Nephron (organoid): ENCODE measurements around the gene FBXL17.

Experiments used
- H3K27ac Mint-ChIP-seq, 3 experiments: 2 replicates each; pipeline ENCODE4 v1.8.0; 2020; ENCODE audit warnings: mixed read lengths in 3 of 3, mild to moderate bottlenecking in 2 of 3, moderate library complexity in 1 of 3
- H3K27me3 Mint-ChIP-seq: 2 replicates; pipeline ENCODE4 v1.8.0; 2021; ENCODE audit warnings: low read depth, mild to moderate bottlenecking, moderate library complexity, mixed read lengths
- H3K36me3 Mint-ChIP-seq: 2 replicates; pipeline ENCODE4 v1.8.0; 2020; ENCODE audit warnings: low read depth, mixed read lengths
- H3K4me1 Mint-ChIP-seq: 2 replicates; pipeline ENCODE4 v1.8.0; 2020; ENCODE audit warnings: mixed read lengths
- H3K4me3 Mint-ChIP-seq, 3 experiments: 2 replicates each; pipeline ENCODE4 v1.8.0; 2020; ENCODE audit warnings: mild to moderate bottlenecking in 3 of 3, mixed read lengths in 3 of 3, moderate library complexity in 2 of 3
- H3K9me3 Mint-ChIP-seq: 2 replicates; pipeline ENCODE4 v1.8.0; 2020; ENCODE audit warnings: mixed read lengths
- CTCF ChIP-seq, 3 experiments: fragments of 200-600 bp; sonication (generic); IDR thresholded peaks; one replicate each; pipeline ENCODE4 v1.5.0; 2021; ENCODE audit warnings: antibody characterized with exemption in 3 of 3; ENCODE audit not compliant: unreplicated experiment in 3 of 3

Gene FBXL17

GRCh38 chr5:107955321-107955720, 426.6 kb downstream of the FBXL17 start:
- Mint-ChIP-seq H3K9me3 (no peaks in the 10 kb centered on the region), H3K36me3 (no peaks in the 10 kb centered on the region), H3K27me3 (no peaks in the 10 kb centered on the region), H3K4me1 (no peaks in the 10 kb centered on the region), H3K4me3 (no peak overlapping the region), H3K27ac (no peak overlapping the region)
- TF ChIP-seq CTCF (IDR thresholded peaks at IDR 0.05; ENCODE audit: unreplicated experiment in 3 of 3), result no peak

GRCh38 chr5:107954254-107954653, 427.6 kb downstream of the FBXL17 start:
- Mint-ChIP-seq H3K4me1 (no peaks in the 10 kb centered on the region), H3K27ac (no peak overlapping the region), H3K27me3 (no peaks in the 10 kb centered on the region), H3K9me3 (no peaks in the 10 kb centered on the region), H3K4me3 (no peak overlapping the region), H3K36me3 (no peaks in the 10 kb centered on the region)
- no peak for TF ChIP-seq CTCF (IDR thresholded peaks at IDR 0.05; ENCODE audit: unreplicated experiment in 3 of 3)

- no peak for TF ChIP-seq CTCF (IDR thresholded peaks at IDR 0.05; ENCODE audit: unreplicated experiment in 3 of 3)
- Mint-ChIP-seq H3K27ac (no peak overlapping the region), H3K4me1 (no peaks in the 10 kb centered on the region), H3K36me3 (no peaks in the 10 kb centered on the region), H3K9me3 (no peaks in the 10 kb centered on the region), H3K27me3 (no peaks in the 10 kb centered on the region), H3K4me3 (no peak overlapping the region)
Measured at GRCh38 chr5:107952450-107952849, 429.4 kb downstream of the FBXL17 start.

GRCh38 chr5:107951309-107951708, 430.6 kb downstream of the FBXL17 start:
- Mint-ChIP-seq H3K27ac (no peak overlapping the region), H3K27me3 (no peaks in the 10 kb centered on the region), H3K4me1 (no peaks in the 10 kb centered on the region), H3K4me3 (no peak overlapping the region), H3K9me3 (no peaks in the 10 kb centered on the region), H3K36me3 (no peaks in the 10 kb centered on the region)
- no peak for TF ChIP-seq CTCF (IDR thresholded peaks at IDR 0.05; ENCODE audit: unreplicated experiment in 3 of 3)

- no peak for TF ChIP-seq CTCF (IDR thresholded peaks at IDR 0.05; ENCODE audit: unreplicated experiment in 3 of 3)
- no peaks in the 10 kb centered on the region for H3K36me3 Mint-ChIP-seq
- H3K27me3 Mint-ChIP-seq, result no peaks in the 10 kb centered on the region
- H3K27ac Mint-ChIP-seq, result no peak overlapping the region
- H3K9me3 Mint-ChIP-seq, result no peaks in the 10 kb centered on the region
- no peaks in the 10 kb centered on the region for H3K4me1 Mint-ChIP-seq
- H3K4me3 Mint-ChIP-seq, result no peak overlapping the region
Measured at GRCh38 chr5:107950776-107951175, 431.1 kb downstream of the FBXL17 start.

GRCh38 chr5:107949688-107950341, 432.1 kb downstream of the FBXL17 start:
- TF ChIP-seq CTCF (IDR thresholded peaks at IDR 0.05; ENCODE audit: unreplicated experiment in 3 of 3), result no peak
- Mint-ChIP-seq H3K27ac (no peak overlapping the region), H3K36me3 (no peaks in the 10 kb centered on the region), H3K4me3 (no peak overlapping the region), H3K27me3 (no peaks in the 10 kb centered on the region), H3K9me3 (no peaks in the 10 kb centered on the region), H3K4me1 (no peaks in the 10 kb centered on the region)
